ENCODE measurements around the gene RASL12. TPM values are rescaled to one million over a fixed set of nuclear protein-coding genes. Genes with fewer than 3 reads are reported as not detected.

RASL12 gene
- total RNA-seq, 2 donors from 2014 or later, result 82.4 to 93.9 TPM

DNA sequence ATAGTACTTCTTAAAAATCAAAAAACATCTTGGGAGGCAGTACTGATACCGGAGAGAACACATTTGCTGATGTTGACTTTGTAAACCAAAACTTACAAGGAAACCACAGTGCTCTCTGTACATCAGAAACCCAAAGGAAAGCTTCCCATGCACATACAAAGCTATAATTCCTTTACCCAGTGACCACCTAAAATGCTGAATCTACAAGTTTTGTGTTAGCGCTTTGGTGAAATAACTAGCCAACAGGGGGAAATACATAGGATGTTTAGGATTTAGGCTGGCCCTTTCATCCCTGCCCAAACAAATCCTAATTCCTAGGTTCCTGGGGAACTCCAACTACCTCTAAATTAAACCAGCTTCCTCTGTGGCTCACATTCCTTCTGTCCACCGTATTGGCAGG, 62.8 kb downstream of the RASL12 start:
- DNase-seq (ENCODE audit: low spot score), result no peak
- intact Hi-C loops (cut with DNase I), result no loop called here

Other genes with a start within 250 kb of the RASL12 start
- gene PIF1, start 242.3 kb downstream of the RASL12 start, total RNA-seq, result 1 to 10 TPM in 1 of 2 donors, under 1 TPM in 1; 0.95 to 1.9 TPM
- gene PLEKHO2, start 226.1 kb downstream of the RASL12 start, total RNA-seq, result 10 to 100 TPM; 40.9 to 50.1 TPM
- 10 to 100 TPM; 17.1 to 25.1 TPM for gene ANKDD1A, start 156.1 kb downstream of the RASL12 start, total RNA-seq
- gene SPG21, start 78.1 kb downstream of the RASL12 start, total RNA-seq, result 10 to 100 TPM; 65.8 to 78.2 TPM
- 10 to 100 TPM; 14.9 to 20.0 TPM for gene MTFMT, start 38.4 kb downstream of the RASL12 start, total RNA-seq
- gene SLC51B, start 22.6 kb downstream of the RASL12 start, total RNA-seq, result not detected
- under 1 TPM; 0.37 to 0.57 TPM for gene KBTBD13, start 8.8 kb upstream of the RASL12 start, total RNA-seq
- gene UBAP1L, start 47.2 kb upstream of the RASL12 start, total RNA-seq, result 1 to 10 TPM; 3.6 to 3.7 TPM
- gene PDCD7, start 65.8 kb upstream of the RASL12 start, total RNA-seq, result 10 to 100 TPM; 17.6 to 19.6 TPM
- gene CLPX, start 117.4 kb upstream of the RASL12 start, total RNA-seq, result 10 to 100 TPM; 28.9 to 34.8 TPM
- 10 to 100 TPM in 1 of 2 donors, 1 to 10 TPM in 1; 9.6 to 43.4 TPM for gene CILP, start 143.5 kb upstream of the RASL12 start, total RNA-seq
- 1 to 10 TPM; 7.4 TPM for gene PARP16, start 218.9 kb upstream of the RASL12 start, total RNA-seq
- gene RNU5A-1, start 228.1 kb upstream of the RASL12 start, total RNA-seq, result not detected
- 100 to 1,000 TPM in 1 of 2 donors, 10 to 100 TPM in 1; 95.0 to 102 TPM for gene RNU5B-1, start 236.7 kb upstream of the RASL12 start, total RNA-seq